Mammary epithelial cell (primary cell): ENCODE results near the gene ITGB1BP1.
"Not testable (repeated sequence)": the region's sequence is repeated elsewhere in the genome, so short reads cannot be mapped to it uniquely, and the experiment has no call there.

ENCODE experiments used
- EZH2 ChIP-seq: IDR thresholded peaks from 2 replicates; pipeline ENCODE4 v1.6.1; 2012; ENCODE audit warnings: low read length, inconsistent platforms, borderline replicate concordance
- TF ChIP-seq, protein P1 (sequence below), 2 donors: IDR thresholded peaks in 1 of 2; conservative IDR thresholded peaks in 1 of 2; 2 replicates each; pipeline ENCODE4 v1.5.1; 2011 to 2012; ENCODE audit warnings: inconsistent platforms in 2 of 2, low read length in 2 of 2, mild to moderate bottlenecking in 2 of 2, control low read depth in 1 of 2, low read depth in 1 of 2; ENCODE audit not compliant: insufficient read depth in 1 of 2; ENCODE audit errors: extremely low read depth in 1 of 2

DNA sequence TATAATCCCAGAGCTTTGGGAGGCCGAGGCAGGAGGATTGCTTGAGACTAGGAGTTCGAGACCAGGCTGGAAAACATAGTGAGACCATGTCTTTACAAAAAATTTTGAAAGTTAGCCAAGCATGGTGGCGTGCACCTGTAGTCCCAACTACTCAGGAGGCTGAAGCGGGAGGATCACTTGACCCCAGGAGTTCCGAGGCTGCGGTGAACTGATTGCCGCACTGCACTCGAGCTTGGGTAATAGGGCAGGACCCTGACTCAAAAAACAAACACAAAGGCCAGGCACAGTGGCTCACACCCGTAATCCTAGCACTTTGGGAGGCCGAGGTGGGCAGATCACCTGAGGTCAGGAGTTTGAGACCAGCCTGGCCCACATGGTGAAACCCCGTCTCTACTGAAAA, 25.1 kb downstream of the ITGB1BP1 start:
- TF ChIP-seq, protein P1, sequence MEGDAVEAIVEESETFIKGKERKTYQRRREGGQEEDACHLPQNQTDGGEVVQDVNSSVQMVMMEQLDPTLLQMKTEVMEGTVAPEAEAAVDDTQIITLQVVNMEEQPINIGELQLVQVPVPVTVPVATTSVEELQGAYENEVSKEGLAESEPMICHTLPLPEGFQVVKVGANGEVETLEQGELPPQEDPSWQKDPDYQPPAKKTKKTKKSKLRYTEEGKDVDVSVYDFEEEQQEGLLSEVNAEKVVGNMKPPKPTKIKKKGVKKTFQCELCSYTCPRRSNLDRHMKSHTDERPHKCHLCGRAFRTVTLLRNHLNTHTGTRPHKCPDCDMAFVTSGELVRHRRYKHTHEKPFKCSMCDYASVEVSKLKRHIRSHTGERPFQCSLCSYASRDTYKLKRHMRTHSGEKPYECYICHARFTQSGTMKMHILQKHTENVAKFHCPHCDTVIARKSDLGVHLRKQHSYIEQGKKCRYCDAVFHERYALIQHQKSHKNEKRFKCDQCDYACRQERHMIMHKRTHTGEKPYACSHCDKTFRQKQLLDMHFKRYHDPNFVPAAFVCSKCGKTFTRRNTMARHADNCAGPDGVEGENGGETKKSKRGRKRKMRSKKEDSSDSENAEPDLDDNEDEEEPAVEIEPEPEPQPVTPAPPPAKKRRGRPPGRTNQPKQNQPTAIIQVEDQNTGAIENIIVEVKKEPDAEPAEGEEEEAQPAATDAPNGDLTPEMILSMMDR (conservative IDR thresholded peaks at IDR 0.05 in 1 of 2, IDR thresholded peaks at IDR 0.05 in 1 of 2; ENCODE audit: extremely low read depth in 1 of 2, insufficient read depth in 1 of 2, low read depth in 1 of 2, low read length in 2 of 2): not testable (repeated sequence)
- TF ChIP-seq EZH2: not testable (repeated sequence)
